Large intestine (tissue), 1 donor: Measurements from ENCODE around the gene RRP1. TPM values are rescaled to one million over a fixed set of nuclear protein-coding genes. Genes with fewer than 3 reads are reported as not detected.

Experiments
- polyA plus RNA-seq: library from polyadenylated mRNA; unstranded; fragments of 120-200 nt; gene quantifications from one replicate; pipeline ENCODE4 v1.2.1, GENCODE V29; 2013

Gene RRP1
- polyA plus RNA-seq, 1 donor = 23.8 TPM

Other genes with a start within 250 kb of the RRP1 start
- 0.66 TPM for gene HSF2BP, start 130.1 kb upstream of the RRP1 start, polyA plus RNA-seq
- 21.1 TPM for gene RRP1B, start 130.0 kb upstream of the RRP1 start, polyA plus RNA-seq
- 86.5 TPM for gene PDXK, start 70.4 kb upstream of the RRP1 start, polyA plus RNA-seq
- 36.5 TPM for gene CSTB, start 13.3 kb upstream of the RRP1 start, polyA plus RNA-seq
- gene AGPAT3, start 75.6 kb downstream of the RRP1 start, polyA plus RNA-seq = 83.0 TPM
- gene TRAPPC10, start 222.7 kb downstream of the RRP1 start, polyA plus RNA-seq = 36.6 TPM